ENCODE measurements around the gene PDGFRB. TPM values are rescaled to one million over a fixed set of nuclear protein-coding genes. Genes with fewer than 3 reads are reported as not detected.

Gene PDGFRB
- total and polyA plus RNA-seq, 2 of the 4 experiments (the other 2 are of a cell fraction): 108 to 124 TPM

- Histone ChIP-seq H3K9me1 (ENCODE audit: insufficient read depth, low read length) (no peaks in the 10 kb centered on the region), H3K4me3 (ENCODE audit: insufficient read depth, low read depth, low read length) (no peak overlapping the region), H3K36me3 (ENCODE audit: control insufficient read depth, insufficient read depth, low read length) (peaks cover 93% of the 10 kb centered on the region), H4K5ac (ENCODE audit: low read depth, low read length) (no peak overlapping the region), H2AK9ac (replicated peaks; ENCODE audit: low read depth, low read length, poor library complexity) (peak overlapping the region; percentile 34), H2BK5ac (ENCODE audit: low read depth, low read length, poor library complexity, severe bottlenecking) (no peak overlapping the region), H2BK20ac (ENCODE audit: low read depth, low read length) (no peak overlapping the region), H3K4me2 (ENCODE audit: low read depth, low read length) (no peak overlapping the region), H3K4ac (ENCODE audit: low read depth, low read length) (no peak overlapping the region), H3K18ac (ENCODE audit: low read depth, low read length) (no peak overlapping the region), H2AFZ (replicated peaks; ENCODE audit: low read length, poor library complexity) (no peak overlapping the region), H2AK5ac (ENCODE audit: low read depth, low read length) (no peak overlapping the region), H2BK15ac (ENCODE audit: low read depth, low read length) (no peak overlapping the region), H3K56ac (ENCODE audit: extremely low read depth, insufficient read depth, low read length) (no peak overlapping the region), H2BK120ac (ENCODE audit: low read depth, low read length) (no peak overlapping the region), H3K9ac (ENCODE audit: low read depth, low read length) (no peak overlapping the region), H3K14ac (replicated peaks; ENCODE audit: low read depth, low read length) (no peak overlapping the region), H4K8ac (ENCODE audit: low read depth in 2 of 2, low read length in 2 of 2) (no peak overlapping the region), H3K79me1 (ENCODE audit: low read depth in 1 of 2, low read length in 2 of 2) (peaks cover 17 to 43% of the 10 kb centered on the region in 2 experiments; a peak in 3 of 4 replicates), H3K4me1 (ENCODE audit: control insufficient read depth, insufficient read depth, low read length) (no peaks in the 10 kb centered on the region), H3K27ac (ENCODE audit: insufficient read depth, low read length) (no peak overlapping the region), H4K91ac (ENCODE audit: insufficient read depth, low read depth, low read length) (no peak overlapping the region), H3K27me3 (ENCODE audit: control insufficient read depth, insufficient read depth, low read length) (no peaks in the 10 kb centered on the region), H4K20me1 (ENCODE audit: insufficient read depth, low read length) (no peaks in the 10 kb centered on the region), H3K9me3 (ENCODE audit: control insufficient read depth, insufficient read depth, low read length) (no peaks in the 10 kb centered on the region), H3K23ac (ENCODE audit: low read depth, low read length) (no peak overlapping the region)
- dilution Hi-C loops (cut with HindIII; ENCODE audit: low sequenced_read_pairs, unreplicated experiment) (no loop called here), intact Hi-C loops (cut with micrococcal nuclease) (no loop called here), in situ Hi-C loops (cut with MboI; ENCODE audit: low sequenced_read_pairs) (no loop called here)
- no peak for TF ChIP-seq POLR2A (IDR thresholded peaks at IDR 0.05; ENCODE audit: low read depth, low read length)
- ChIA-PET POLR2A (ENCODE audit: unreplicated experiment) (no interaction called here), CTCF (no interaction called here)
- ATAC-seq (ENCODE audit: low read depth): no peak
- DNase-seq: no peak
- BruUV-seq (replicated peaks): no TSS peak
- 84% methylated on average over 6 of the region's 19 CpGs; no CpG with 5 or more reads in 1 of the 2 experiments for WGBS, 2 experiments (ENCODE audit: extremely low coverage in 2 of 2, insufficient read length in 1 of 2)
These were observed 34.8 kb downstream of the PDGFRB start for GRCh38 chr5:150120617-150121447.
